AG08395 (cell line): Measurements from ENCODE around the gene CDCP1.
"Not testable (repeated sequence)": the region's sequence is repeated elsewhere in the genome, so short reads cannot be mapped to it uniquely, and the experiment has no call there.

ENCODE experiments used
- DNase-seq: peaks from one replicate; pipeline ENCODE4 v3.0.0; 2012; ENCODE audit warnings: mixed read lengths, low spot score

Gene CDCP1

GRCh38 chr3:45084361-45084760 lies 61.8 kb downstream of the CDCP1 start:
- no peak for DNase-seq

GRCh38 chr3:45083023-45083422 lies 63.2 kb downstream of the CDCP1 start:
- DNase-seq = no peak

GRCh38 chr3:45082142-45082538 lies 64.0 kb downstream of the CDCP1 start:
- DNase-seq = peak; percentile 32

- DNase-seq = no peak
Measured at GRCh38 chr3:45081506-45082141, 64.6 kb downstream of the CDCP1 start.

- DNase-seq = no peak
Measured at GRCh38 chr3:45080824-45081223, 65.4 kb downstream of the CDCP1 start.

- DNase-seq = no peak
Measured at GRCh38 chr3:45079715-45080114, 66.5 kb downstream of the CDCP1 start.

GRCh38 chr3:45078910-45079522 lies 67.2 kb downstream of the CDCP1 start:
- DNase-seq = peak; percentile 27

GRCh38 chr3:45078256-45078655 lies 67.9 kb downstream of the CDCP1 start:
- not testable (repeated sequence) for DNase-seq

GRCh38 chr3:45075821-45076625 lies 70.2 kb downstream of the CDCP1 start:
- no peak for DNase-seq

GRCh38 chr3:45071075-45071474 lies 75.1 kb downstream of the CDCP1 start:
- no peak for DNase-seq

- DNase-seq = no peak
Measured at GRCh38 chr3:45067941-45068340, 78.2 kb downstream of the CDCP1 start.

GRCh38 chr3:45067486-45067885 lies 78.7 kb downstream of the CDCP1 start:
- no peak for DNase-seq

- DNase-seq = no peak
Measured at GRCh38 chr3:45066109-45066801, 79.9 kb downstream of the CDCP1 start.

GRCh38 chr3:45065373-45065720 lies 80.8 kb downstream of the CDCP1 start:
- no peak for DNase-seq

GRCh38 chr3:45064512-45065372 lies 81.4 kb downstream of the CDCP1 start:
- DNase-seq = no peak

GRCh38 chr3:45062697-45063070 lies 83.5 kb downstream of the CDCP1 start:
- no peak for DNase-seq

GRCh38 chr3:45060165-45060892 lies 85.8 kb downstream of the CDCP1 start:
- DNase-seq = no peak

GRCh38 chr3:45059132-45059531 lies 87.0 kb downstream of the CDCP1 start:
- DNase-seq = no peak

GRCh38 chr3:45057557-45057956 lies 88.6 kb downstream of the CDCP1 start:
- no peak for DNase-seq

GRCh38 chr3:45056608-45057301 lies 89.4 kb downstream of the CDCP1 start:
- DNase-seq = no peak
